Neural progenitor cell (in vitro differentiated cells): Measurements from ENCODE around the gene RHO.

Experiments
- EZH2 ChIP-seq: fragments of 200-600 bp; sonication (generic); IDR thresholded peaks from 2 replicates; pipeline ENCODE4 v1.6.1; 2017; ENCODE audit warnings: antibody characterized with exemption, mild to moderate bottlenecking, moderate library complexity
- EZH2phosphoT487 ChIP-seq: fragments of 200-600 bp; sonication (generic); IDR thresholded peaks from 2 replicates; pipeline ENCODE4 v1.6.1; 2017; ENCODE audit warnings: antibody characterized with exemption
- TF ChIP-seq, protein P1 (sequence below): fragments of 200-600 bp; sonication (generic); IDR thresholded peaks from 2 replicates; pipeline ENCODE4 v1.5.1; 2017; ENCODE audit warnings: antibody characterized with exemption, mild to moderate bottlenecking

DNA sequence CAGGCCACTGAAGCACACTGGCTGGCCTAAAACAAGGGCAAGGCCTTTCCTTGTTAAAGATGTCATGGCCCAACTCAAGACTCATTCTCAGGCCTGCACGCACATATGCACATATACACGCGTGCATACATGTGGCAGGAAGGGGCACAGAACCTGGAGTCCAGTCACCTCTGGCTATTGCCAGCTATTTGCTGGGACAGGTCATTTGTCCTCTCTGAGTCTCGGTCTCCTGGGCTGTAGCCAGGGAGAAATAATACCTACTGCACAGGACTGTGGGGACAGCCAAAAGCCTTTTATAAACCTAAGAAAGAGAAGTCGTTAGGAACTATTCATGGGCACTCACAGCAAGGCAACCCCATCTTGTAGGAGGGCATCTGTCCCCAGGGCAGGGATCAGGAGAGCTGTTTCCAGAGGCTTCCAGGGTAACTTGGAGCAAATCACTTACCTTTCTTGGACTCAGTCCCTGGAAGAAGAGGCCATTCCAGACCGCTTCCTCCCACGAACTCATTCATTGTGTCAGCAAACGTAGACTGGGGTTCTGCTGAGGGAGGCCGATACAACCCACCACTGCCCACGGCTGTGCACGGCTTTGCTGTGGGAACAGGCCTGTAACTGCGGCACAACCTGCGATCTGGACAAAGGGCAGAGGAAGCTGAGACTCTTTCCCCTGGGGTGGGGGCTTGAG is 41.1 kb upstream of the RHO start:
- no peak for TF ChIP-seq EZH2phosphoT487
- TF ChIP-seq, protein P1, sequence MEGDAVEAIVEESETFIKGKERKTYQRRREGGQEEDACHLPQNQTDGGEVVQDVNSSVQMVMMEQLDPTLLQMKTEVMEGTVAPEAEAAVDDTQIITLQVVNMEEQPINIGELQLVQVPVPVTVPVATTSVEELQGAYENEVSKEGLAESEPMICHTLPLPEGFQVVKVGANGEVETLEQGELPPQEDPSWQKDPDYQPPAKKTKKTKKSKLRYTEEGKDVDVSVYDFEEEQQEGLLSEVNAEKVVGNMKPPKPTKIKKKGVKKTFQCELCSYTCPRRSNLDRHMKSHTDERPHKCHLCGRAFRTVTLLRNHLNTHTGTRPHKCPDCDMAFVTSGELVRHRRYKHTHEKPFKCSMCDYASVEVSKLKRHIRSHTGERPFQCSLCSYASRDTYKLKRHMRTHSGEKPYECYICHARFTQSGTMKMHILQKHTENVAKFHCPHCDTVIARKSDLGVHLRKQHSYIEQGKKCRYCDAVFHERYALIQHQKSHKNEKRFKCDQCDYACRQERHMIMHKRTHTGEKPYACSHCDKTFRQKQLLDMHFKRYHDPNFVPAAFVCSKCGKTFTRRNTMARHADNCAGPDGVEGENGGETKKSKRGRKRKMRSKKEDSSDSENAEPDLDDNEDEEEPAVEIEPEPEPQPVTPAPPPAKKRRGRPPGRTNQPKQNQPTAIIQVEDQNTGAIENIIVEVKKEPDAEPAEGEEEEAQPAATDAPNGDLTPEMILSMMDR, result no peak
- no peak for TF ChIP-seq EZH2
